Naive thymus-derived CD8-positive, alpha-beta T cell (primary cell): ENCODE results near the gene GPR137. TPM values are rescaled to one million over a fixed set of nuclear protein-coding genes. Genes with fewer than 3 reads are reported as not detected.

ENCODE experiments used
- ATAC-seq, 2 donors: fragments of 150-1000 bp; cut with Tn5 transposase in 1 of 2; sonication (Bioruptor Pico), chemical (Tn5 transposase) in 1 of 2; 1 replicate in 1 of 2; 2 replicates in 1 of 2; pipeline ENCODE4 v1.10.0; 2021; ENCODE audit warnings: mild to moderate bottlenecking in 2 of 2, moderate library complexity in 2 of 2
- POLR2A ChIA-PET: fragments of 350-600 bp; sonication (Branson Sonifier 250); formaldehyde crosslinking; loops from one replicate; lab custom pipeline; 2021; ENCODE audit warnings: antibody characterized with exemption; lab: Charles Lee
- DNase-seq, 10 donors: peaks; one replicate each; pipeline versions ENCODE4 v3.0.0 to v3.0.0-alpha.2; 2020 to 2022
- H3K27ac Mint-ChIP-seq, 10 donors: one replicate each; pipeline ENCODE4 v1.8.0; 2020 to 2022; ENCODE audit warnings: mild to moderate bottlenecking in 10 of 10, mixed read lengths in 10 of 10, moderate library complexity in 4 of 10, inconsistent platforms in 1 of 10
- H3K27me3 Mint-ChIP-seq, 5 donors: one replicate each; pipeline ENCODE4 v1.8.0; 2021 to 2022; ENCODE audit warnings: mixed read lengths in 5 of 5
- H3K36me3 Mint-ChIP-seq, 3 donors: one replicate each; pipeline ENCODE4 v1.8.0; 2020 to 2022; ENCODE audit warnings: mixed read lengths in 3 of 3, mild to moderate bottlenecking in 2 of 3, inconsistent platforms in 1 of 3
- H3K4me1 Mint-ChIP-seq, 4 donors: one replicate each; pipeline ENCODE4 v1.8.0; 2021 to 2022; ENCODE audit warnings: mixed read lengths in 4 of 4
- H3K4me3 Mint-ChIP-seq, 10 donors: one replicate each; pipeline ENCODE4 v1.8.0; 2020 to 2022; ENCODE audit warnings: mild to moderate bottlenecking in 10 of 10, mixed read lengths in 10 of 10, moderate library complexity in 6 of 10, inconsistent platforms in 1 of 10
- H3K9me3 Mint-ChIP-seq, 9 donors: one replicate each; pipeline ENCODE4 v1.8.0; 2020 to 2022; ENCODE audit warnings: mixed read lengths in 9 of 9, mild to moderate bottlenecking in 3 of 9, inconsistent platforms in 1 of 9, moderate library complexity in 1 of 9
- polyA plus RNA-seq, 3 donors: library from polyadenylated mRNA; unstranded; fragments of 300-500 nt; fragmentation: Illumina TruSeq; gene quantifications; one replicate each; pipeline ENCODE4 v1.2.3, GENCODE V29; 2021
- total RNA-seq, 8 experiments: library from RNA in 2 of 8; stranded (reverse) in 2 of 8; gene quantifications; one replicate each; pipeline ENCODE4 v1.2.3 and lab custom pipeline; 2021 to 2026

Gene GPR137
- total and polyA plus RNA-seq, 5 experiments from 2014 or later, result 4.8 to 33.3 (median 6.9) TPM

- Mint-ChIP-seq H3K4me3 (peak overlapping the region in 6 of 10 donors; percentile 16 to 97 (median 74)), H3K36me3 (no peaks in the 10 kb centered on the region), H3K4me1 (peaks cover 22 to 36% (median 25%) of the 10 kb centered on the region in 4 donors), H3K27me3 (no peaks in the 10 kb centered on the region), H3K9me3 (no peaks in the 10 kb centered on the region), H3K27ac (peak overlapping the region in 6 of 10 donors; percentile 35 to 98 (median 76))
- POLR2A ChIA-PET, result interaction anchor here (0.6 to 6.6 kb wide), 7 partner anchors 10 to 887 kb away, joined by 3 to 140 read pairs (median 69); partner anchors contain the start of genes BAD, FERMT3, FKBP2 and GPR137
- DNase-seq (no peak), ATAC-seq (no peak)
These were observed 18.3 kb upstream of the GPR137 start for GRCh38 chr11:64267207-64267945.

- H3K4me3 Mint-ChIP-seq, result peak overlapping the region; percentile 86 to 99 (median 96)
- peaks cover 20 to 37% (median 27%) of the 10 kb centered on the region in 4 donors for H3K4me1 Mint-ChIP-seq
- no peaks in the 10 kb centered on the region for H3K36me3 Mint-ChIP-seq
- no peak for ATAC-seq
- H3K27ac Mint-ChIP-seq, result peak overlapping the region; percentile 92 to 100 (median 98)
- no peak for DNase-seq
- no peaks in the 10 kb centered on the region for H3K9me3 Mint-ChIP-seq
- no peaks in the 10 kb centered on the region for H3K27me3 Mint-ChIP-seq
- POLR2A ChIA-PET, result interaction anchor here (0.6 to 6.6 kb wide), 16 partner anchors 10 to 1559 kb away, joined by 3 to 140 read pairs (median 15); partner anchors contain the start of genes BAD, ESRRA, FERMT3 and FKBP2
These were observed 17.4 kb upstream of the GPR137 start for GRCh38 chr11:64268025-64268892.

- Mint-ChIP-seq H3K36me3 (no peaks in the 10 kb centered on the region), H3K4me3 (peak overlapping the region; percentile 86 to 99 (median 96)), H3K27ac (peak overlapping the region; percentile 92 to 100 (median 98)), H3K27me3 (no peaks in the 10 kb centered on the region), H3K9me3 (no peaks in the 10 kb centered on the region), H3K4me1 (peaks cover 20 to 37% (median 27%) of the 10 kb centered on the region in 4 donors)
- POLR2A ChIA-PET, result interaction anchor here (0.6 to 6.6 kb wide), 18 partner anchors 11 to 1560 kb away, joined by 3 to 140 read pairs (median 12); partner anchors contain the start of genes BAD, CCDC88B, ESRRA and FERMT3
- DNase-seq (peak in 2 of 10 donors; percentile 18 to 23), ATAC-seq (peak; percentile 0 to 5)
These were observed 16.6 kb upstream of the GPR137 start for GRCh38 chr11:64268893-64269539.

- Mint-ChIP-seq H3K4me1 (peaks cover 20 to 37% (median 27%) of the 10 kb centered on the region in 4 donors), H3K9me3 (no peaks in the 10 kb centered on the region), H3K27me3 (no peaks in the 10 kb centered on the region), H3K36me3 (no peaks in the 10 kb centered on the region), H3K4me3 (peak overlapping the region; percentile 92 to 99 (median 96)), H3K27ac (peak overlapping the region; percentile 94 to 100 (median 98))
- peak; percentile 93 to 98 (median 97) for DNase-seq
- peak; percentile 76 to 77 for ATAC-seq
- POLR2A ChIA-PET, result interaction anchor here (0.7 to 6.6 kb wide), 22 partner anchors 12 to 1603 kb away, joined by 3 to 140 read pairs (median 8); partner anchors contain the start of genes BAD, CCDC88B, DNAJC4 and ESRRA
These were observed 16.0 kb upstream of the GPR137 start for GRCh38 chr11:64269540-64270220.

GRCh38 chr11:64275031-64275800 is 10.4 kb upstream of the GPR137 start:
- peaks cover 4 to 14% (median 10%) of the 10 kb centered on the region in 4 donors for H3K4me1 Mint-ChIP-seq
- H3K4me3 Mint-ChIP-seq, result no peak overlapping the region
- no peaks in the 10 kb centered on the region for H3K9me3 Mint-ChIP-seq
- peak overlapping the region in 2 of 10 donors; percentile 8 to 72 for H3K27ac Mint-ChIP-seq
- POLR2A ChIA-PET, result interaction anchor here (0.7 to 1.5 kb wide), 2 partner anchors 9 to 42 kb away, joined by 4 to 7 read pairs; partner anchors contain the start of genes BAD and PRDX5
- H3K36me3 Mint-ChIP-seq, result peaks cover 0 to 4% (median 0%) of the 10 kb centered on the region in 3 donors
- H3K27me3 Mint-ChIP-seq, result no peaks in the 10 kb centered on the region
- DNase-seq, result no peak
- ATAC-seq, result no peak

GRCh38 chr11:64275841-64276240 is 9.8 kb upstream of the GPR137 start:
- Mint-ChIP-seq H3K4me3 (no peak overlapping the region), H3K27me3 (no peaks in the 10 kb centered on the region), H3K4me1 (peaks cover 2 to 11% (median 7%) of the 10 kb centered on the region in 4 donors), H3K36me3 (peaks cover 0 to 4% (median 0%) of the 10 kb centered on the region in 3 donors), H3K27ac (no peak overlapping the region), H3K9me3 (no peaks in the 10 kb centered on the region)
- DNase-seq (no peak), ATAC-seq (no peak)
- POLR2A ChIA-PET, result interaction anchor here (1.5 kb wide), 1 partner anchor 8 kb away, joined by 7 read pairs; the partner anchor contains the start of gene BAD

GRCh38 chr11:64276653-64277431 is 8.8 kb upstream of the GPR137 start:
- Mint-ChIP-seq H3K4me3 (no peak overlapping the region), H3K27ac (no peak overlapping the region), H3K27me3 (no peaks in the 10 kb centered on the region), H3K9me3 (no peaks in the 10 kb centered on the region), H3K36me3 (peaks cover 0 to 11% (median 2%) of the 10 kb centered on the region in 3 donors), H3K4me1 (peaks cover under 1 to 11% (median 5%) of the 10 kb centered on the region in 4 donors)
- no peak for ATAC-seq
- POLR2A ChIA-PET, result interaction anchor here (0.6 kb wide), 1 partner anchor 11 kb away, joined by 3 read pairs; no protein-coding TSS in a partner anchor
- peak in 1 of 10 donors; percentile 47 for DNase-seq

GRCh38 chr11:64278576-64279190 is 7.0 kb upstream of the GPR137 start:
- no peaks in the 10 kb centered on the region for H3K27me3 Mint-ChIP-seq
- no peak overlapping the region for H3K4me3 Mint-ChIP-seq
- DNase-seq (peak in 1 of 10 donors; percentile 53), ATAC-seq (no peak)
- H3K36me3 Mint-ChIP-seq, result peaks cover 0 to 13% (median 2%) of the 10 kb centered on the region in 3 donors
- POLR2A ChIA-PET, result no interaction called here
- H3K9me3 Mint-ChIP-seq, result no peaks in the 10 kb centered on the region
- H3K27ac Mint-ChIP-seq, result no peak overlapping the region
- H3K4me1 Mint-ChIP-seq, result peaks cover under 1 to 11% (median 8%) of the 10 kb centered on the region in 4 donors

- Mint-ChIP-seq H3K4me3 (no peak overlapping the region), H3K9me3 (no peaks in the 10 kb centered on the region), H3K36me3 (peaks cover 0 to 13% (median 2%) of the 10 kb centered on the region in 3 donors), H3K4me1 (peaks cover 6 to 27% (median 21%) of the 10 kb centered on the region in 4 donors), H3K27ac (peak overlapping the region in 2 of 10 donors; percentile 82 to 97), H3K27me3 (no peaks in the 10 kb centered on the region)
- no peak for DNase-seq
- POLR2A ChIA-PET, result interaction anchor here (0.7 to 9.9 kb wide), 5 partner anchors 12 to 394 kb away, joined by 3 to 140 read pairs (median 16); partner anchors contain the start of genes FERMT3, PRDX5 and TRMT112
- no peak for ATAC-seq
These were observed 3.5 kb upstream of the GPR137 start for GRCh38 chr11:64281957-64282770.
